GM19463 (cell line): Measurements from ENCODE around the gene ATF3.
A peak's percentile ranks its signal among the peaks of the same experiment; 100 is the strongest.

ENCODE experiments used
- ATAC-seq: cut with Tn5 transposase; IDR thresholded peaks from one replicate; pipeline ENCODE4 v1.9.1; 2021; ENCODE audit warnings: mild to moderate bottlenecking, moderate library complexity; ENCODE audit not compliant: unreplicated experiment

The ATF3 gene, protein sequence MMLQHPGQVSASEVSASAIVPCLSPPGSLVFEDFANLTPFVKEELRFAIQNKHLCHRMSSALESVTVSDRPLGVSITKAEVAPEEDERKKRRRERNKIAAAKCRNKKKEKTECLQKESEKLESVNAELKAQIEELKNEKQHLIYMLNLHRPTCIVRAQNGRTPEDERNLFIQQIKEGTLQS

DNA sequence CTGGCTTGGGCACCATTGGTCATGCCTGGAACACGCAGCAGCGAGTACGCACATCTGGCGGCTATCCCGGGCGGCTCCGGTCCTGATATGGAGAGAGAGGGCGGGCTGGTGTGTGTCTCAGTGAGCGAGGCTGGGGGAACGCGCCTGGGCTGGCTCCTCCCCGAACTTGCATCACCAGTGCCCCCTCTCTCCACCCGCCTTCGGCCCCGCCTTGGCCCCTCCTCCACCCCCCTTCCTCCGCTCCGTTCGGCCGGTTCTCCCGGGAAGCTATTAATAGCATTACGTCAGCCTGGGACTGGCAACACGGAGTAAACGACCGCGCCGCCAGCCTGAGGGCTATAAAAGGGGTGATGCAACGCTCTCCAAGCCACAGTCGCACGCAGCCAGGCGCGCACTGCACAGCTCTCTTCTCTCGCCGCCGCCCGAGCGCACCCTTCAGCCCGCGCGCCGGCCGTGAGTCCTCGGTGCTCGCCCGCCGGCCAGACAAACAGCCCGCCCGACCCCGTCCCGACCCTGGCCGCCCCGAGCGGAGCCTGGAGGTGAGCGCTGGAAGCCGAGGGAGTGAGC lies at the start of gene ATF3:
Gene ATF3, plus strand, starts transcription at position 370 of the 567 bp plus-strand sequence. CDS start 6,261 bp downstream, outside the sequence.
- peak; percentile 74 for ATAC-seq

DNA sequence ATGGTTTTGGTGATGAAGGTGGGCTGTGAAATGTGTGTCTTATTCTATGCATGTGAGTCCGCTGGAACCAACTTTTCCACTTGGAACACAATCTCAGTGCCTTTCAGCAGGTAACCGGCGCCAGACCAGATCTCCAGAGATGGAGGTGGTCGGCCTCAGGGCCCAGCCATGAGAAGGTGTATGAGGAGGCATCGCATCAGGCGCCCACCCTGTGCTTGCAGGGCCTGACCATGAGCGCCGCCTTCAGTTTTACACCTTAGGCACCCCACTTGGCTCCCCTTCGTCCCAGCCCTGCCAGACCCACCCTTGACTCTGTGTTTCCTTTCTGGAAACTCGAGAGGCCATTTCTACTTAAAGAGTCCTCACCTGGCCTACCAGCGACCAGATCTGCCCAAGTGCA lies 48.6 kb upstream of the ATF3 start:
- ATAC-seq = no peak

DNA sequence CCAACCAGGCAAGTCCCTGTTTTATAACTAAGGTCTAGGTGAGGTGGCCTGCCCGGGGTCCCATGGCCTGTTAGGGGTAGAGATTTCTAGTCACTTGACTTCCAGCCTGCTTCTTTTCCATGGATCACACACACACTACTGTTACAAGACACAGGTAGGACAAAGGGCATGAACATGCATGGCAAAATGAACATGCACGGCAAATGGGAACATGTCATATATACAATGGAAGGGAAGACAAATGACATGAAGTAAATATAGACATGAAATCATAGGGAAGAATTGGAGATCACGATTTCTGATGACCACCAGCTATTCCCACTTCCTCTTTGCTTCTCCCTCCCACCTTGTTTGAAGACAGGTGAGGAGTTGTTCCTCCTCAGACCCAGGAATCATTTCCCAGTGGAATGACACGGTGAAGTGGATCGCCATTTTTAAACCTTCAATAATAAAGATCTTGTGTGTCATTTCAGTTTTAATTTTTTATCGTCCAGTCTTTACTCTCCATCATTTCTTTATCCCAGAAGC lies 47.6 kb upstream of the ATF3 start:
- ATAC-seq = no peak

DNA sequence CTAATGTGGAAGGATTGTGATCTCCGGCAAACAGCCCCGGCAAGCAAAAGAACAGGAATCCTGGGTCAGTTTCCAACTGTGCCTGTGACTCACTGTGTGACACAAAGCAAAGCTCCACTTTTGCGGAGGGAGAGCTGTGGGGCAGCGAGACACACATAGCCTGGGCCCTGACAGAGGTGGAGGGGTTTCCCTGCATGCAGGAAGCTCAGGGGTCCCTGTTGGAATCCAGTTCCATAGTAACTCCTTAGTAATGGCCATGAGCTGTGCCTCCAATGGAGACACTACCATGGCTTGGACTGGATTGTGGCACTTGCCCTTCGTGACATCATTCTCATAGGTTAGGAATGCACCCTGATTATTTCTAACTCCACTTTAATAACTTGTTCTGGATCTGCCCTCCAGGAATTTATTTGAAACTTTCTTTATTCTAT lies 47.0 kb upstream of the ATF3 start:
- no peak for ATAC-seq

DNA sequence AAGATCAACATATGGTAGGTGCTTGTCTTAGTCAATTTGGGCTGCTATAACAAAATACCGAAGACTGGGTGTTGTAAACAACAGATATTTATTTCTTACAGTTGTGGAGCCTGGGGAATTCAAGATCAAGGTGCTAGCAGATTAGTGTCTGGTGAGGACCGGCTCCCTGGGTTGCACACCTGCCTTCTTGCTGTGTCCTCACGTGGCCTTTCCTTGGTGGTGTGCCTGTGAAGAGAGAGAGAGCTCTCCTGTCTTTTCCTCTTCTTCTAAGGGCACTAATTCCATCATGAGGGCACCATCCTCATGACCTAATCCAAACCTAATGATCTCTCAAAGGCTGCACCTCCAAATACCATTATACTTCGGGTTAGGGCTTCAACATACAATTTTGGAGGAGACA lies 45.8 kb upstream of the ATF3 start:
- no peak for ATAC-seq

DNA sequence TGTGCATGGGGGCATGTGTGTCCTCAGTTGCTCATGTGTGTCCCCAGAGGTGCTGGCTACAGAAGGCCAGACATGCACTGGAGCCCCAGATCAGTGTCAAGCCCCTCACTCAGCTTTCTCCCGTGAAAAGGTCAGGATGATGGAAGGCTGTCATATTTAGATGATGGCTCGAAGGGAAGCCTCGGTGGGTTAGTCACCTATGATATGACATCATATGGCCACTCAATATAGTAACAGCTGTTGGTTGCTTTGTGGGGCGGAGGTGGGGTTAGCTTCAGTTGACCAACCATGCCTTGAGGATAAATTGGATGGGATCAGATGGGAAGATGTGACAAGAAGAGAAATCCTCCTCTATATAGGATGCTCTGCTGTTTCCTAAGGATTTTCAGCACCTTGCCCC lies 43.5 kb upstream of the ATF3 start:
- no peak for ATAC-seq

DNA sequence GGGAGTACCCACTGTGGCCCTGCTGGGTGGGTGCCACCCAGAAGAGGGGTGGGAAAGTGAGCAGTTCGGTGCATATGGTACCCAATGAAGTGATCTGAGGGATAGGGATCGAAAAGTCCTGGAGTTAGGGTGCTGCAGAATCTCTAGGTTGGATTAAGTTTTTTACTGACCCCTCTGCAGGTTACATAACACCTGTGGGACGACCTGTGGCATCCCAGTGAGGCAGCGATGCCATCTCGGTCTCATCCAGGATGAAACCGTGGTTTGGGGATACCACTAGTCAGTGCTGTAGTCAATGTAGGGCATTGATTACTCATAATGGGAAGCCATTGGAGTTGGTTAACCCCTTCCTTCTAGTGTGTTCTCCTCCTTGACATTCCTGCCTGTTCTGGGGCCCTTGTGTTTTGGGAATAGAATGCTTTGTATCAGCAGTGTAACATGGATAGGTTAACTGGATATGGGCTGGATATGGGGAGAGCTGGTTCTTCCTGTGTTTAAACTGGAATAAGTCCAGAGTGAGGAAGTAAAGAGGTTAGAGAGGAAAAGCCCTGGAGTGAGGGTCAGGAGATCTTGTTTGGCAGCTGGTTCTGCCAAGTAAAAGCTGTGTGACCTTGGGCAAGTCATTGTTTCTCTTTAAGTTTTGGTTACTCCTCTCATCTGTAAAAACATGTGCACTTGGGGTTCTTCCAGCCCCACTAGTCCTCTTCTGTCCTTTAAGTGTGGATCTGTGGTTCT lies 42.8 kb upstream of the ATF3 start:
- ATAC-seq = no peak

DNA sequence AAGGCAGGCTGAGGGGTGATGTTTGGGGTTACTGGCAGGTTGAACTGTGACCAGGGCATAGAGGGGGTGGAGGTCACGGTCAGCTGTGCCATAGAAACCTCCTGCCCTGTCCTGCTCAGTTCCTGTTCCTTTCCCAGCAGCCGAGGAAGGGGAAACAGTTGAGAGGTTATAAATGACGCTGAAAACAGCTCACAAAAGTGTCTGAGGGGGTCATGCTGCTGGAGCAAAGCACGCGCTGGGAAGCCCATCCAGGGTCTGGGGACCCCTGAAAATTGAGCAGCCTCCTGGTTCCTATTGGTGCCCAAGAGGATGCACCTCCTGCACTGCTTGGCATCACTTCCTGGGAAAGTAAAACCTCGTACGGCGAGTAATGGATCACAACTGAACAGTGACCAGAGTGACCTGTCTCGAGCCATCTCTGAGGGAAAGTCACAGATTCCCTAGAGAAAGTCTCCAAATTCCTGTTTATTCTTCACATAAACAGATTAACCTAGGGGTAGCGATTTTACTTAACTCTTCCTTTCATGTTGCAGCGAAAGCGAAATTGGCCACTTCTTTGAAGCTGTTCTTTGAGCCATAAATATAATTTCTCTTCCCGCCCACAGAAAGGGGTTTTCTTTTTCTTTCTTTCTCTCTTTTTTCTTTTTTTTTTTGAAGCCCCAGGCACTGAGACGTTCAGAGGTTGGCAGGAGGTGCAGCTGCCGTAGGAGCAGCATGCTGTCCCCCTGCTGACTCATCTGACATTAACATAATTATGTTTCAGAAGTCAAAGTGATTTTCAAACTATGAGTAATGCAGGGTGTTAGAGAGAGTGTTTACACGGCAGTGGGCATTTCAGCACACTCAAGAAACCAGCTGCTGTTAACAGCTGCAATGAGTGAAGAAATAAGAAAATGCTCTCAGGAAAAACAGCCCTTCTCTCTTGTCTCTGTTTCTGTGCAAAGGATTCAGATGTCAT lies 41.8 kb upstream of the ATF3 start:
- peak; percentile 99 for ATAC-seq

DNA sequence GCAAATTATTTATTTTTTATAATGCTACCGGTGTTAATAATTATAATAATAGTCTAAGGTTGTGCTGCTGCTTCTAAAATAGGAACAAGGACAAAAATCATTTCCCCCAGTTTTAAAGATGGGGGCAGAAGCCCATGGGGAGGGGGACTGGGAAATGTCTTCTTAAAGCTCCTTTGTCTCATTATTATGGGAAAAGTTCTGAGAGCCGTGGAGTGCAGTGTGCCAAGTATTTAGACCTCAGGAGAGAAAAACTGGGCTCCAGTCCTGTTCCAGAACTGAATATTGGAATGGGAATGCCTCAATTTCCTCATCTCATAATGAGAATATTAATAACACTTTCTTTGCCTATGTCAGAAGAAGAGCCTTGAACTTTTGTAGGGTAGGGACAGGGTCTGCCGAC lies 40.9 kb upstream of the ATF3 start:
- no peak for ATAC-seq

DNA sequence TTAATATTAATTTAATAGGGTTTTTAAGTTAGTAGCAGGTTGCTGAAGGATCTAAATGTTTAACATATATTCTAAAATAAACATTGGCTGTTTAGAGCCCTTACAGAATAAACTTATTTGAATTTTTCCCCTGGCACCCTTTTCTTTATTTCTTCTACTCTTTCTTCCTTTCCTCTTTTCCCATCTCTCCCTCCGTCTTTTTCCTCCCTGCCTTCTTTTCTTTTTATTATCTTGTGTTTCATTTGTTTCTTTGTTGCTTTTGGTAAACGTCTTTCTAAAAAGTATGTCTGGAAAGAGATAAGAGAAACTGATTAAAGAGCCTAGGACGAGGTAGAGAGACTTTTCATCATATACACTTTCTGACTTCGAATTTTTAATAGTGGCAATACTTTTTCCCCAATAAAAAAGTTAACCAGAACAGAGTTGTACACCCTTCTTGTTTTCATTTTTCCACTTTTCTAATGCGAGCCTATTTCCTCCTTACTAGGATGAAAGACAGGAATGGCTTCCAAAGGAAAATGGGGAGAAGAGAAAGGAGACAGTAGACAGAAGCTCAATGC lies 39.5 kb upstream of the ATF3 start:
- no peak for ATAC-seq

DNA sequence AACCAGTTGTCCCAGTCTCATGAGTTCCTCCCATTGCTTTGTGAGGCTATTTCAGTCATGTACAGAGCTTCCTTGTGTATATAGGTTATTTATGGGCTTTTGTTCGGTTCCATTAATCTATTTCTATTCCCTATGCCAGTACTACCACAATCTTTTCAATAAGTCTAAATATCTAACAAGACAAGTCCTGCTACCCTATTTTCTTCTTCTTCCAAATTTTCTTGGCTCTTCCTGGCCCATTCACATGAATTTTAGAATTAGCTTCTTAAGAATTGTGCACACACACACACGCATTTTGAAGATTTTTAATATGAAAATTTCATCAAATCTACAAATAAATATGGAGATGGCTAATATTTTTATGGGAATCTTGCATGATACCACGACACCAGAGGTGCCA lies 33.8 kb upstream of the ATF3 start:
- ATAC-seq = no peak

DNA sequence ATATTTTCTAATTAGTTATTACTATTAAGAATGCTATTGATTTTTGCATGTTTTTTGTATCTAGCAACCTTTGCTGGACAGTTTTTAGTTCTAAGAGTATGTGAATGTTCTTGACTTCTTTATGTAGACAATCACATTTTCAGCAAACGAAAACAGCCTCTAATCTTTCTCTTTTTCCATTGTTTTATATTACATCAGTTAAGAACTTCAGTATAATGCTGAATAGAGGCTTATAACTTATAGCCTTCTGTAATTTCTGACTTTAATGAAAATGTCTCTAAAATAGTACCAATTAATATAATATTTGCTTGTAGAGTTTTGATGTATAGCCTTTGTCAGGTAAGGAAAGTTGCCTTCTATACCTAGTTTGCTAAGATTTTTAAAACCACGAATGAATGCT lies 33.2 kb upstream of the ATF3 start:
- ATAC-seq = no peak

DNA sequence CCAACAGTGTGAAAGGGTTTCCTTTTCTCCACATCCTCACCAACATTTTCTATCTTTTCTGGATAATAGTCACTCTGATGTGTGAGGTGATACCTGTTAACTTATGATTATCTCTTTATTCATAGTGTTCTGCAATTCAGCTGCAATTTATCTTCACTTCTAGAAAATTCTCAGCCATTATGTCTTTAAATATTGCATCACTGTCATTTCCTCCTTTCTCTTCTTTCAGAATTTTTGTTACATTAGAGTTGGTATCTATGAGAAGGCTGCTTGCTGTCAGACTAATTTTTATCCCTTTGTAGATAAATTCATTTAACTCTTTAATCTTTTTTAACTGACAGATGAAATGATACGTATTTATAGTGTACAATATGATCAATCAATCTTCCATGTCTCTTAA lies 30.5 kb upstream of the ATF3 start:
- no peak for ATAC-seq

DNA sequence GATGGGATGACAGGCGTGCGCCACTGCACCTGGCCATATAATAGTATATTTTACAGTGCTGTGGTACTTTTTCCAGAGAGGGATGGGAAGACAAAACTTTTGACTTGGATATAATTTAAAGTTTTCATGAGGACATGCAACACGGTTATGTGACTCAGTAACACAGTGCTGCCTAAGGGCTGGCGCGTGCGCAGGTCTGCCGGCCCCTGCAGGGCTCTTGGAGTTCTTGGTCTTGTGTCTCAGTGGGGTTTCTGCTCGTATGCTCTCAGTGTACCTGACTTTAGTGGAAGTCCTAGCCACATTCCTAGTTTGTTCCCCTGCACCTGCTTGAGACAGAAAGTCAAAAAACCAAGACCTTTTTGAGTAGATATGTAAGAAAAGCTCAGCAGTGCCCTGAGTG lies 27.5 kb upstream of the ATF3 start:
- ATAC-seq = no peak

DNA sequence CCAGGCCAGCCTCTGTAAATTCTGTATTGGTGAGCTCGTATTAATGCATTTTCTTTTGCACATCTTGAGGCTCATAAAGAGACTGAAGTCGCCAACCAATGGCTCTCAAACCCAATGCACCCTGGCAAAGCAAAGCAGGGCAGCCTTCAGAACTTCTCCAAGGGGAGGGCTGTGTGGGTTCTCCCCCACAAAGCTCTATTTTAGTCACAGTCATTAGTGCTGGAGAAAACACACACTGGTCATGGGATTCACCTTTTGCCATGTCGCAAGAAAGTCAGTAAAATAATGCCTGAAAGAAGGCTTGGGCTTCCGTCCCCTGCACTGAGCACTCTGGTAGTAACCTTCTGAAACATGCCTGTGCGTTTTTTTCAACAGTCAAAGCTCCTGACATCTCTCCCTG lies 26.3 kb upstream of the ATF3 start:
- no peak for ATAC-seq

DNA sequence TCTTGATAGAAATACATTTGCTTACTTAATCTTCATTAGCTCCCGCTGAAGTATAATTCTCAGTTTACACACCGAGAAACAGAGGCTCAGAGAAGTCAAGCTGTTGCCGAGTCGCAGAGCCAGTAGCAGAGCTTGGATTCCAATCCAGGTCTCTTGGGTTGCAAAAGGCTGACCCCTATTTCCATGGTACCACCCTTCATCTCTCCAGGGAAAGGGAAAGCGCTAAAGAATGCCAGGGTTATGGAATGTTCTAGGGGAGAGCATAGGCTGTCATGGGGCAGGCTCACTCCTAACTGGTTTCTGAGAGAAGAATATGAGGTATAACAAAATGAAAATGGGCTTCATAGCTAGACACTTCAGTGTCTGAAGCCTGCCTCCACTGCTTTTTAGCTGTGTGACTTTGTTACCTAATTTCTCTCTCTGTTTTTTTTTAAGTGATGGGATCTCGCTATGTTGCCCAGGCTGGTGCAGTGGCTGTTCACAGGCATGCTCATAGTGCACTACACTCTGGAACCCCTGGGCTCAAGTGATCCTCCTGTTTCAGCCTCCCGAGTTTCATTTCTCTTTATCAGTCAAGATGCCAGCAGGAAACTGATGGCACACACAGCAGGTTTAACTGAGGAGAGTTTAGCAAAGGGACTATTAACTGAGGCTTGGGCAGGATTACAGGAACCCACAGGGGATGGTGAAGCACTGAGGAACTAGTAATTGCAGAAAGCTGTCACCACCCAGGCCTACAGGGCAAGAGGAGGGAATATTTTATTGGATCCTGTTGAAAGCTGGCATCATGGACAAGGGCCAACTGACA lies 25.5 kb upstream of the ATF3 start:
- ATAC-seq = no peak

DNA sequence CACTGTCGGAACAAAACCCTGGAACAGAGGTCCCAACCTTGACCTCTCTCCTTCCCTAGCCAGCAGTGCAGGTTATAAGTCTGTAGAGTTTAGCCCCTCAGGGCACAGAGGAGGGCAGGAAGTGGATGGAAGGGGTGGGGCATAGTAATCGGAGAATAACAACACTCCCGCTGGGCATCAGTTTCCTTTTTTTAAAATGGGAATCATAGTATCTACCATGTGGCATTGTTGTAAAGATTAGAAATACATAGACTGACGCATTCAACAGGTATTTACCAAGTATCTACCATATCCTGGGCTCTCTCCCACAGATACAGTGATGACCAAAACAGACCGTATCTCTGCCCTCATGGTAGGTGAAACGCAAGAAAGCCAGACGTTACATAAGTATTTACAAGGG lies 24.9 kb upstream of the ATF3 start:
- ATAC-seq = no peak

DNA sequence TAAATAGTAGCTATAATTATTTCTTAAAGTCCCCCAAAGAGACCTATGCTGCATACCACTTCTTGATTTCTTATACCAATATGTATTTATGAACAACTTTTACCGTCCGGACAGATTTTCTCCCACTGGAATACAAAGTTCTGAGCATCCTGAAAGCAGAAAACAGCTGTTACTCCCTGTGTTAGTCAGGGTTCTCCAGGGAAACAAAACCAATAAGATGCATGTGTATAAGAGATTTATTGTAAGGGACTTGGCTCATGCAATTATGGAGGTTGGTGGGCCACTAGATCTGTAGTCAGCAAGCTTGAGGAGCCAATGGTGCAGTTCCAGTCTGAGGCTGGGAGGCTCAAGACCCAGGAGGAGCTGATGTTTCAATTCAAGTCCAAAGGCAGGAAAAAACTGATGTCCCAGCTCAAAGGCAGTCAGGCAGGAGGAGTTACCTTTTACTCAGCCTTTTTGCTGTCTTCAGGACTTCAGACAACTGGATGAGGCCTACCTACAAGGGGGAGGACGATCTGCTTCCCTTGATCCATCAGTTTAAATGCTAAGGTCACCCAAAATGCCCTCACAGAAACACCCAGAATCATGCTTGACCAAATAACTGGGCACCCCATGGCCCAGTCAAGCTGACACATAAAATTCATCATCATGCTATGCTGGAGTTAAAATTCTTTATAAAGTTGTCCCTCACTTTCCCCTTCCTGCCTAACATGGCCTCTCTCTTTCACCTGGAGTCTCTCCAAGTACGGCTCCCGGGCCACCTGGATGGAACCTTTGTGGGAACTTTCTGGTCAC lies 24.3 kb upstream of the ATF3 start:
- no peak for ATAC-seq

DNA sequence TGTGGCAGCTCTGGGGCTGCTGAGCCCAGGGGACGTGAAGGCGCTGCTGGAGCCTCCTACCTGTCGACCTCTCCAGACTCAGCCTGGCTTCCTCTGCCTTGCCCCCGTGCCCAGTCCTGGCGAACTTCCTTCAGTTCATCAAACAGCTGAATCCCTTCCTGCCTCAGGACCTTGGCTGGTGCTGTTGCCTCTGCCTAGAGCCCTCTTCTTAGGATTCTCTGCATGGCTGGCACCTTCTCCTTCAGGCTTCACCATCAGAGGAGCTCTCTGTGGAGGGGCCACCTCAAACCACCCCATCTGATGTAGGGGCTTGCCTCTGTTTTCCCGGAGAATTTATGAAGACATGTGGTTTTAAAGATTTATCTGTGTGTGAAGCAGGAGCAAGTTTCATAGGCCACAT lies 23.4 kb upstream of the ATF3 start:
- no peak for ATAC-seq
